WTC11 (cell line): ENCODE data around the gene RTN4RL1. TPM values are rescaled to one million over a fixed set of nuclear protein-coding genes. Genes with fewer than 3 reads are reported as not detected.

Experiments
- ATAC-seq: fragments of 200-7000 bp; cut with Tn5 transposase; 2 replicates; pipeline ENCODE4 v1.10.0; 2021; ENCODE audit warnings: mild to moderate bottlenecking, moderate library complexity
- CTCF ChIA-PET: fragments of 300-600 bp; sonication (Branson Sonifier 250); formaldehyde crosslinking; loops from one replicate; lab custom pipeline; 2021; ENCODE audit warnings: antibody characterized with exemption; lab: Charles Lee
- POLR2A ChIA-PET: fragments of 350-600 bp; sonication (Branson Sonifier 250); formaldehyde crosslinking; loops from one replicate; lab custom pipeline; 2021; ENCODE audit warnings: antibody characterized with exemption; lab: Charles Lee
- DNase-seq: peaks from one replicate; pipeline ENCODE4 v3.0.0; 2021; ENCODE audit warnings: low spot score
- H3K27ac Mint-ChIP-seq: 2 replicates; pipeline ENCODE4 v1.8.0; 2021; ENCODE audit warnings: mixed read lengths
- H3K27me3 Mint-ChIP-seq: 2 replicates; pipeline ENCODE4 v1.8.0; 2021; ENCODE audit warnings: low read depth, mild to moderate bottlenecking, moderate library complexity, mixed read lengths
- H3K36me3 Mint-ChIP-seq: 2 replicates; pipeline ENCODE4 v1.8.0; 2021; ENCODE audit warnings: mixed read lengths
- H3K4me1 Mint-ChIP-seq: 2 replicates; pipeline ENCODE4 v1.8.0; 2022; ENCODE audit warnings: mixed read lengths
- H3K4me3 Mint-ChIP-seq: 2 replicates; pipeline ENCODE4 v1.8.0; 2021; ENCODE audit warnings: mild to moderate bottlenecking, moderate library complexity, mixed read lengths
- H3K9me3 Mint-ChIP-seq: 2 replicates; pipeline ENCODE4 v1.8.0; 2021; ENCODE audit warnings: mixed read lengths
- CREB1 ChIP-seq: sonication (generic); formaldehyde crosslinking; IDR thresholded peaks from 2 replicates; pipeline ENCODE4 v1.8.0; 2023; ENCODE audit warnings: mild to moderate bottlenecking, missing genetic modification reagents
- ESRRA ChIP-seq: sonication (generic); formaldehyde crosslinking; IDR thresholded peaks from 2 replicates; pipeline ENCODE4 v1.8.1; 2022; ENCODE audit warnings: mild to moderate bottlenecking, missing genetic modification reagents, borderline replicate concordance
- TCF7 ChIP-seq: sonication (generic); formaldehyde crosslinking; IDR thresholded peaks from 2 replicates; pipeline ENCODE4 v1.8.0; 2022; ENCODE audit warnings: mild to moderate bottlenecking, low read depth, missing genetic modification reagents, moderate library complexity
- ZNF138 ChIP-seq: sonication (generic); formaldehyde crosslinking; conservative IDR thresholded peaks from 2 replicates; pipeline ENCODE4 v1.8.1; 2022; ENCODE audit warnings: mild to moderate bottlenecking, moderate library complexity, missing genetic modification reagents
- ZNF416 ChIP-seq: fragments of 250-450 bp; sonication (Bioruptor Pico); IDR thresholded peaks from 2 replicates; pipeline ENCODE4 v1.9.0; 2021; ENCODE audit warnings: mild to moderate bottlenecking, inconsistent platforms
- total RNA-seq: library from RNA; stranded (reverse); gene quantifications from 3 replicates; pipeline ENCODE4 v1.2.3, GENCODE V29; 2021
- TF ChIP-seq, protein P1 (sequence below): sonication (generic); formaldehyde crosslinking; IDR thresholded peaks from 2 replicates; pipeline ENCODE4 v1.8.1; 2023; ENCODE audit warnings: mild to moderate bottlenecking, missing genetic modification reagents
- TF ChIP-seq, protein P2 (sequence below): fragments of 250-450 bp; sonication (Bioruptor Pico); IDR thresholded peaks from 2 replicates; pipeline ENCODE4 v1.9.0; 2021; ENCODE audit warnings: mild to moderate bottlenecking, borderline replicate concordance
- TF ChIP-seq, protein P3 (sequence below): sonication (generic); formaldehyde crosslinking; conservative IDR thresholded peaks from 2 replicates; pipeline ENCODE4 v1.8.1; 2023; ENCODE audit warnings: mild to moderate bottlenecking, low read depth, missing genetic modification reagents, moderate library complexity
- TF ChIP-seq, protein P4 (sequence below): fragments of 250-450 bp; sonication (Bioruptor Pico); IDR thresholded peaks from 2 replicates; pipeline ENCODE4 v1.9.0; 2021; ENCODE audit warnings: moderate library complexity, mild to moderate bottlenecking, inconsistent platforms, borderline replicate concordance
- TF ChIP-seq, protein P5 (sequence below): fragments of 250-450 bp; sonication (Bioruptor Pico); IDR thresholded peaks from 2 replicates; pipeline ENCODE4 v1.9.0; 2021; ENCODE audit warnings: mild to moderate bottlenecking
- TF ChIP-seq, protein P6 (sequence below): sonication (generic); formaldehyde crosslinking; IDR thresholded peaks from 2 replicates; pipeline ENCODE4 v1.8.1; 2022; ENCODE audit warnings: low read depth, mild to moderate bottlenecking, moderate library complexity, missing genetic modification reagents, borderline replicate concordance
- TF ChIP-seq, protein P7 (sequence below): fragments of 250-450 bp; sonication (Bioruptor Pico); IDR thresholded peaks from 2 replicates; pipeline ENCODE4 v2.1.2; 2022; ENCODE audit warnings: mild to moderate bottlenecking, moderate library complexity

Gene RTN4RL1
- total RNA-seq, 1 experiment from 2014 or later, result 0.72 TPM

DNA sequence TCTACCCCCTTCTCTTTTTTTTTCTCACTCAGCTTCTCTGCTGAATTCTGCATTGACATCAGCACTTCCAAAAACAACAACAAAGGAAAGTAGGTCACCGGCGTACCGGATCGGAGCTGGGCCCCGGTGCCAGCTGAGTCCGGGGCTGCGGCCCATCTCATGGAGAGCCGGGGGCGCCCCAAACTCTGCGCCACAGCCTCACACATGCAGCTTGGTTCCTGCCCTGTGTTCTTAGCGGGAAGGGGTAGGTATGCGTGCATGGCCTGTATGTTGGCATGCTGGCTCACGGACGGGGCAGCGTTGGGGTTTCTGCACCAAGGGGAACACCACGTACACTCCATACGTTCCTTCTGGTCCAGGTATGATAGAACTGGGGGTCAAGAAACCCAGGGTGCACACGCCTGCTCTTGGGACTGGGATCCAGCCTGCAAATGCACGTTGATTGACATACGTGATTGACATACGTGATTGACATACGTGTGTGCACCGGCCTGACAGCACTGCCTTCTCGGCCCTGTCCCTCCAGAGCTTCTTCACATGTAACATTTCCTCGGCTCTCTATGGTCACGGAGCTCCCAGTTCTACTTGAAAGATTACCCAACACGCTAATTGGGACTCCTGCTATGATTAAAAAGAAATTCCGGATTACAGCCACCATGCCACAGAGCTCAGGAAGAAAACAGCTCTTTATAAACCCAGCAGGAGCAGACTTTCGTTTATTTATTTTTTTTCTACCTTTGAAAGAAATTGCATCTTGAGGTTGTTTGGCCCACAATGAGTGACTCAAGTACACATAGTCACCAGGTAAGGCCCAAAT is 106.6 kb downstream of the RTN4RL1 start:
- no peaks in the 10 kb centered on the region for H3K36me3 Mint-ChIP-seq
- peaks cover 3% of the 10 kb centered on the region for H3K4me1 Mint-ChIP-seq
- no peak for DNase-seq
- POLR2A ChIA-PET, result no interaction called here
- no peaks in the 10 kb centered on the region for H3K9me3 Mint-ChIP-seq
- H3K27me3 Mint-ChIP-seq, result peaks cover 28% of the 10 kb centered on the region
- no peak for ATAC-seq
- H3K27ac Mint-ChIP-seq, result no peak overlapping the region
- CTCF ChIA-PET, result interaction anchor here (1.1 to 2.5 kb wide), 4 partner anchors 10 to 108 kb away, joined by 3 to 15 read pairs (median 5); no protein-coding TSS in a partner anchor
- no peak for TF ChIP-seq ZNF416 (CRISPR knock-in tag)
- no peak overlapping the region for H3K4me3 Mint-ChIP-seq

DNA sequence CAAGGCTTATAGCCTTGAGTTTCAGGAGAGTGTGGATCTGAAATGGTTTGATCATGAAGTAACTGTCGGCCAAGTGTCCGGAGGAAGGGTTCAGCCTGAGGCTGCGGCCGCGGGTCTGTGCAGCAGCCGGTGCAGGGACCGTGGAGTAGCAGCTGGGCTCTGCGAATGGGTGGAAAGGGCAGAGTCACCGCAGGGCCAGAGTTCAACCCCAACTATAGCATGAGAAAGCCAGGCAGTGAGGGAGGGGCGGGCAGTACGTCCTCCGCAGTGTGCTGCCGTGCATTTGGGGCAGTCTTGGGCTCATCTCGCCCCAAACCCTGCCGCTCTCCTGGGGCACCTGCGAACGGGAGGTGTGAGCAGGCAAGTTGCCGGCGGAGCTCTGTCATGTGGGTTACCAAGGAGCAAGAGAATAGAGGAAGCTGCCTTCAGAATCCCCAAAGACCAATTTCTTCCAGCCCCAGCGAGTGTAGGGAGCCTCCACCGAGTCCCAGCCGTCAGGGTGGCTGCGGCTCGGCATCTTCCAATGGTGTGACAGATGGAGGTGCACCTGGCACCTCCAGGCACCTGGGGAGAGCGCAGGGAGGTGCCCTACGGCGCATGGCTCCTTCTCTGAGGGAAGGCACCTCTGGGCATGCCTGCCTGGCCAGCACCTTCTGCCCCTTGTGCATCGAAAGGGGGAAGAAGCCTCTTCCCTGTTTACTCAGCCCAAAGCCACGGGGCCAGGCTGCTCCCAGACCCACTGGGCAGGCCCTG is 108.0 kb downstream of the RTN4RL1 start:
- no peak for TF ChIP-seq ESRRA (CRISPR knock-in tag)
- TF ChIP-seq, protein P1, sequence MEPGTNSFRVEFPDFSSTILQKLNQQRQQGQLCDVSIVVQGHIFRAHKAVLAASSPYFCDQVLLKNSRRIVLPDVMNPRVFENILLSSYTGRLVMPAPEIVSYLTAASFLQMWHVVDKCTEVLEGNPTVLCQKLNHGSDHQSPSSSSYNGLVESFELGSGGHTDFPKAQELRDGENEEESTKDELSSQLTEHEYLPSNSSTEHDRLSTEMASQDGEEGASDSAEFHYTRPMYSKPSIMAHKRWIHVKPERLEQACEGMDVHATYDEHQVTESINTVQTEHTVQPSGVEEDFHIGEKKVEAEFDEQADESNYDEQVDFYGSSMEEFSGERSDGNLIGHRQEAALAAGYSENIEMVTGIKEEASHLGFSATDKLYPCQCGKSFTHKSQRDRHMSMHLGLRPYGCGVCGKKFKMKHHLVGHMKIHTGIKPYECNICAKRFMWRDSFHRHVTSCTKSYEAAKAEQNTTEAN, result no peak
- TF ChIP-seq ZNF138, result no peak
- TF ChIP-seq, protein P2, sequence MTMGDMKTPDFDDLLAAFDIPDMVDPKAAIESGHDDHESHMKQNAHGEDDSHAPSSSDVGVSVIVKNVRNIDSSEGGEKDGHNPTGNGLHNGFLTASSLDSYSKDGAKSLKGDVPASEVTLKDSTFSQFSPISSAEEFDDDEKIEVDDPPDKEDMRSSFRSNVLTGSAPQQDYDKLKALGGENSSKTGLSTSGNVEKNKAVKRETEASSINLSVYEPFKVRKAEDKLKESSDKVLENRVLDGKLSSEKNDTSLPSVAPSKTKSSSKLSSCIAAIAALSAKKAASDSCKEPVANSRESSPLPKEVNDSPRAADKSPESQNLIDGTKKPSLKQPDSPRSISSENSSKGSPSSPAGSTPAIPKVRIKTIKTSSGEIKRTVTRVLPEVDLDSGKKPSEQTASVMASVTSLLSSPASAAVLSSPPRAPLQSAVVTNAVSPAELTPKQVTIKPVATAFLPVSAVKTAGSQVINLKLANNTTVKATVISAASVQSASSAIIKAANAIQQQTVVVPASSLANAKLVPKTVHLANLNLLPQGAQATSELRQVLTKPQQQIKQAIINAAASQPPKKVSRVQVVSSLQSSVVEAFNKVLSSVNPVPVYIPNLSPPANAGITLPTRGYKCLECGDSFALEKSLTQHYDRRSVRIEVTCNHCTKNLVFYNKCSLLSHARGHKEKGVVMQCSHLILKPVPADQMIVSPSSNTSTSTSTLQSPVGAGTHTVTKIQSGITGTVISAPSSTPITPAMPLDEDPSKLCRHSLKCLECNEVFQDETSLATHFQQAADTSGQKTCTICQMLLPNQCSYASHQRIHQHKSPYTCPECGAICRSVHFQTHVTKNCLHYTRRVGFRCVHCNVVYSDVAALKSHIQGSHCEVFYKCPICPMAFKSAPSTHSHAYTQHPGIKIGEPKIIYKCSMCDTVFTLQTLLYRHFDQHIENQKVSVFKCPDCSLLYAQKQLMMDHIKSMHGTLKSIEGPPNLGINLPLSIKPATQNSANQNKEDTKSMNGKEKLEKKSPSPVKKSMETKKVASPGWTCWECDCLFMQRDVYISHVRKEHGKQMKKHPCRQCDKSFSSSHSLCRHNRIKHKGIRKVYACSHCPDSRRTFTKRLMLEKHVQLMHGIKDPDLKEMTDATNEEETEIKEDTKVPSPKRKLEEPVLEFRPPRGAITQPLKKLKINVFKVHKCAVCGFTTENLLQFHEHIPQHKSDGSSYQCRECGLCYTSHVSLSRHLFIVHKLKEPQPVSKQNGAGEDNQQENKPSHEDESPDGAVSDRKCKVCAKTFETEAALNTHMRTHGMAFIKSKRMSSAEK (CRISPR knock-in tag), result no peak
- TF ChIP-seq TCF7 (CRISPR knock-in tag), result no peak
- TF ChIP-seq, protein P3, sequence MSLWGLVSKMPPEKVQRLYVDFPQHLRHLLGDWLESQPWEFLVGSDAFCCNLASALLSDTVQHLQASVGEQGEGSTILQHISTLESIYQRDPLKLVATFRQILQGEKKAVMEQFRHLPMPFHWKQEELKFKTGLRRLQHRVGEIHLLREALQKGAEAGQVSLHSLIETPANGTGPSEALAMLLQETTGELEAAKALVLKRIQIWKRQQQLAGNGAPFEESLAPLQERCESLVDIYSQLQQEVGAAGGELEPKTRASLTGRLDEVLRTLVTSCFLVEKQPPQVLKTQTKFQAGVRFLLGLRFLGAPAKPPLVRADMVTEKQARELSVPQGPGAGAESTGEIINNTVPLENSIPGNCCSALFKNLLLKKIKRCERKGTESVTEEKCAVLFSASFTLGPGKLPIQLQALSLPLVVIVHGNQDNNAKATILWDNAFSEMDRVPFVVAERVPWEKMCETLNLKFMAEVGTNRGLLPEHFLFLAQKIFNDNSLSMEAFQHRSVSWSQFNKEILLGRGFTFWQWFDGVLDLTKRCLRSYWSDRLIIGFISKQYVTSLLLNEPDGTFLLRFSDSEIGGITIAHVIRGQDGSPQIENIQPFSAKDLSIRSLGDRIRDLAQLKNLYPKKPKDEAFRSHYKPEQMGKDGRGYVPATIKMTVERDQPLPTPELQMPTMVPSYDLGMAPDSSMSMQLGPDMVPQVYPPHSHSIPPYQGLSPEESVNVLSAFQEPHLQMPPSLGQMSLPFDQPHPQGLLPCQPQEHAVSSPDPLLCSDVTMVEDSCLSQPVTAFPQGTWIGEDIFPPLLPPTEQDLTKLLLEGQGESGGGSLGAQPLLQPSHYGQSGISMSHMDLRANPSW (CRISPR knock-in tag), result no peak
- TF ChIP-seq, protein P4, sequence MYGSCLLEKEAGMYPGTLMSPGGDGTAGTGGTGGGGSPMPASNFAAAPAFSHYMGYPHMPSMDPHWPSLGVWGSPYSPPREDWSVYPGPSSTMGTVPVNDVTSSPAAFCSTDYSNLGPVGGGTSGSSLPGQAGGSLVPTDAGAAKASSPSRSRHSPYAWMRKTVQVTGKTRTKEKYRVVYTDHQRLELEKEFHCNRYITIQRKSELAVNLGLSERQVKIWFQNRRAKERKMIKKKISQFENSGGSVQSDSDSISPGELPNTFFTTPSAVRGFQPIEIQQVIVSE (CRISPR knock-in tag), result no peak
- TF ChIP-seq, protein P5, sequence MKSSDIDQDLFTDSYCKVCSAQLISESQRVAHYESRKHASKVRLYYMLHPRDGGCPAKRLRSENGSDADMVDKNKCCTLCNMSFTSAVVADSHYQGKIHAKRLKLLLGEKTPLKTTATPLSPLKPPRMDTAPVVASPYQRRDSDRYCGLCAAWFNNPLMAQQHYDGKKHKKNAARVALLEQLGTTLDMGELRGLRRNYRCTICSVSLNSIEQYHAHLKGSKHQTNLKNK (CRISPR knock-in tag), result no peak
- TF ChIP-seq, protein P6, sequence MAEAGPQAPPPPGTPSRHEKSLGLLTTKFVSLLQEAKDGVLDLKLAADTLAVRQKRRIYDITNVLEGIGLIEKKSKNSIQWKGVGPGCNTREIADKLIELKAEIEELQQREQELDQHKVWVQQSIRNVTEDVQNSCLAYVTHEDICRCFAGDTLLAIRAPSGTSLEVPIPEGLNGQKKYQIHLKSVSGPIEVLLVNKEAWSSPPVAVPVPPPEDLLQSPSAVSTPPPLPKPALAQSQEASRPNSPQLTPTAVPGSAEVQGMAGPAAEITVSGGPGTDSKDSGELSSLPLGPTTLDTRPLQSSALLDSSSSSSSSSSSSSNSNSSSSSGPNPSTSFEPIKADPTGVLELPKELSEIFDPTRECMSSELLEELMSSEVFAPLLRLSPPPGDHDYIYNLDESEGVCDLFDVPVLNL, result no peak
- TF ChIP-seq, protein P7, sequence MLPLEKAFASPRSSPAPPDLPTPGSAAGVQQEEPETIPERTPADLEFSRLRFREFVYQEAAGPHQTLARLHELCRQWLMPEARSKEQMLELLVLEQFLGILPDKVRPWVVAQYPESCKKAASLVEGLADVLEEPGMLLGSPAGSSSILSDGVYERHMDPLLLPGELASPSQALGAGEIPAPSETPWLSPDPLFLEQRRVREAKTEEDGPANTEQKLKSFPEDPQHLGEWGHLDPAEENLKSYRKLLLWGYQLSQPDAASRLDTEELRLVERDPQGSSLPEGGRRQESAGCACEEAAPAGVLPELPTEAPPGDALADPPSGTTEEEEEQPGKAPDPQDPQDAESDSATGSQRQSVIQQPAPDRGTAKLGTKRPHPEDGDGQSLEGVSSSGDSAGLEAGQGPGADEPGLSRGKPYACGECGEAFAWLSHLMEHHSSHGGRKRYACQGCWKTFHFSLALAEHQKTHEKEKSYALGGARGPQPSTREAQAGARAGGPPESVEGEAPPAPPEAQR, result no peak
- no peak for TF ChIP-seq CREB1 (CRISPR knock-in tag)
- Mint-ChIP-seq H3K4me1 (peaks cover 3% of the 10 kb centered on the region), H3K9me3 (no peaks in the 10 kb centered on the region), H3K4me3 (no peak overlapping the region), H3K27ac (no peak overlapping the region), H3K27me3 (peaks cover 42% of the 10 kb centered on the region), H3K36me3 (no peaks in the 10 kb centered on the region)
- ATAC-seq (no peak), DNase-seq (no peak)
- ChIA-PET CTCF (interaction anchor here (1.7 kb wide), 1 partner anchor 141 kb away, joined by 5 read pairs; no protein-coding TSS in a partner anchor), POLR2A (interaction anchor here (0.5 to 0.6 kb wide), 2 partner anchors 61 to 599 kb away, joined by 3 to 4 read pairs; no protein-coding TSS in a partner anchor)
